Stomach (tissue), 9 donors: ENCODE measurements around the gene RPH3AL. TPM values are rescaled to one million over a fixed set of nuclear protein-coding genes. Genes with fewer than 3 reads are reported as not detected.

Experiments used
- DNase-seq, 2 donors: peaks; one replicate each; pipeline versions ENCODE4 v3.0.0 to v3.0.0-alpha.2; 2013 to 2019
- H3K27ac ChIP-seq, 5 donors: fragments of 200-600 bp in 4 of 5; sonication (generic) in 4 of 5; one replicate each; pipeline ENCODE4 v1.5.1; 2013 to 2019; ENCODE audit warnings: mild to moderate bottlenecking in 1 of 5, moderate library complexity in 1 of 5
- H3K27me3 ChIP-seq, 3 donors: fragments of 200-600 bp; sonication (generic); one replicate each; pipeline ENCODE4 v1.5.1; 2017 to 2019; ENCODE audit warnings: mixed run types in 1 of 3
- H3K36me3 ChIP-seq, 4 donors: fragments of 200-600 bp; sonication (generic); 1 replicate in 3 of 4; 2 replicates in 1 of 4; pipeline ENCODE4 v1.5.1; 2016 to 2019
- H3K4me1 ChIP-seq, 4 donors: fragments of 200-600 bp; sonication (generic); one replicate each; pipeline ENCODE4 v1.5.1; 2016 to 2019
- H3K4me3 ChIP-seq, 4 donors: fragments of 200-600 bp; sonication (generic) in 3 of 4; one replicate each; pipeline ENCODE4 v1.5.1; 2016 to 2019; ENCODE audit warnings: mild to moderate bottlenecking in 1 of 4
- H3K9me3 ChIP-seq, 4 donors: fragments of 200-600 bp; sonication (generic); one replicate each; pipeline ENCODE4 v1.5.1; 2016 to 2019
- CTCF ChIP-seq, 7 experiments: fragments of 450-650 bp in 4 of 7; fragments of 200-600 bp in 3 of 7; sonication (generic) in 3 of 7; IDR thresholded peaks; one replicate each; pipeline ENCODE4 v1.5.1; 2016 to 2019; ENCODE audit warnings: antibody characterized with exemption in 7 of 7, control low read depth in 2 of 7, mild to moderate bottlenecking in 1 of 7
- EP300 ChIP-seq: sonication (generic); formaldehyde crosslinking; IDR thresholded peaks from one replicate; pipeline ENCODE4 v1.6.1; 2017; ENCODE audit warnings: antibody characterized with exemption
- POLR2A ChIP-seq, 4 donors: fragments of 450-650 bp; IDR thresholded peaks; one replicate each; pipeline ENCODE4 v1.6.1; 2016; ENCODE audit warnings: antibody characterized with exemption in 4 of 4, control low read depth in 2 of 4, mild to moderate bottlenecking in 1 of 4, moderate library complexity in 1 of 4
- POLR2AphosphoS5 ChIP-seq, 3 donors: sonication (generic); formaldehyde crosslinking; IDR thresholded peaks; one replicate each; pipeline ENCODE4 v1.6.1; 2016; ENCODE audit warnings: antibody characterized with exemption in 3 of 3
- WGBS, 5 donors: extraction: QIAGEN DNeasy Blood & Tissue Kit in 3 of 5; methylation state at CpG; one replicate each; pipeline versions ENCODE4 v1.1.5 to v1.1.7; 2013 to 2018; 5-methylcytosine and 5-hydroxymethylcytosine counted together
- intact Hi-C: fragments of 100-400 bp; cut with DNase I; formaldehyde crosslinking; loops from one replicate; pipeline ENCODE4 v1.15.1; 2023; ENCODE audit warnings: low total_unique reads
- polyA plus RNA-seq, 3 donors: library from polyadenylated mRNA; stranded (reverse); fragments of 200-250 nt; gene quantifications; one replicate each; pipeline ENCODE4 v1.2.3, GENCODE V29; 2013
- total RNA-seq, 5 donors: library from RNA; depleted of rRNA; stranded (reverse); fragments of >200 nt; gene quantifications; one replicate each; pipeline versions ENCODE4 v1.1.0 to v1.2.3, GENCODE V29; 2014 to 2016
- donor health status: healthy with polysubstance abuse.
- donor health status: Bipolar disorder and iron deficiency.
- donor health status: healthy.

The RPH3AL gene
- total and polyA plus RNA-seq, 8 donors, result 4.9 to 38.5 (median 17.4) TPM

GRCh38 chr17:183021-183420 is 169.6 kb downstream of the RPH3AL start:
- Histone ChIP-seq H3K9me3 (no peaks in the 10 kb centered on the region), H3K4me1 (peaks cover 18 to 44% (median 37%) of the 10 kb centered on the region in 4 donors), H3K36me3 (no peaks in the 10 kb centered on the region), H3K27ac (peak overlapping the region in 1 of 5 donors; percentile 67), H3K4me3 (peak overlapping the region in 1 of 4 donors; percentile 75), H3K27me3 (peaks cover 12 to 67% (median 23%) of the 10 kb centered on the region in 3 donors)
- TF ChIP-seq POLR2AphosphoS5 (IDR thresholded peaks at IDR 0.05) (no peak), EP300 (no peak), POLR2A (IDR thresholded peaks at IDR 0.05) (no peak), CTCF (IDR thresholded peaks at IDR 0.05) (no peak)
- WGBS, 5 donors, result 81 to 95% (median 88%) methylated on average over 8 of the region's 8 CpGs
- intact Hi-C loops, result no loop called here
- DNase-seq, result no peak

GRCh38 chr17:182050-182751 is 170.4 kb downstream of the RPH3AL start:
- Histone ChIP-seq H3K36me3 (no peaks in the 10 kb centered on the region), H3K27me3 (peaks cover 12 to 72% (median 23%) of the 10 kb centered on the region in 3 donors), H3K4me3 (peak overlapping the region; percentile 40 to 75 (median 44)), H3K4me1 (peaks cover 18 to 44% (median 37%) of the 10 kb centered on the region in 4 donors), H3K27ac (peak overlapping the region in 3 of 5 donors; percentile 8 to 67 (median 49)), H3K9me3 (no peaks in the 10 kb centered on the region)
- peak; percentile 72 to 75 for DNase-seq
- TF ChIP-seq POLR2AphosphoS5 (IDR thresholded peaks at IDR 0.05), result peak in 1 of 3 donors; percentile 24
- TF ChIP-seq EP300, result no peak
- intact Hi-C loops, result no loop called here
- 36 to 63% (median 43%) methylated on average over 14 to 18 of the region's 18 CpGs for WGBS, 5 donors

- intact Hi-C loops, result no loop called here
- peaks cover 12 to 66% (median 23%) of the 10 kb centered on the region in 3 donors for H3K27me3 ChIP-seq
- H3K27ac ChIP-seq, result peak within 1 kb of the TSS in 4 of 5 donors; percentile 49 to 70 (median 69)
- H3K4me1 ChIP-seq, result peaks cover 18 to 44% (median 37%) of the 10 kb centered on the region in 4 donors
- TF ChIP-seq POLR2AphosphoS5 (IDR thresholded peaks at IDR 0.05) (no peak), EP300 (no peak), CTCF (IDR thresholded peaks at IDR 0.05) (no peak), POLR2A (IDR thresholded peaks at IDR 0.05) (no peak)
- peak within 1 kb of the TSS; percentile 44 to 75 (median 44) for H3K4me3 ChIP-seq
- peak; percentile 69 to 90 for DNase-seq
- H3K36me3 ChIP-seq, result no peaks in the 10 kb centered on the region
- 3 to 14% (median 6%) methylated on average over 19 to 120 of the region's 120 CpGs for WGBS, 5 donors
- no peaks in the 10 kb centered on the region for H3K9me3 ChIP-seq
Measured at GRCh38 chr17:181245-182049, 171.2 kb downstream of the RPH3AL start, which contains the start of gene DOC2B. Gene DOC2B (minus strand): TSS chr17:181650. CDS start chr17:181479, 171 bp downstream.

GRCh38 chr17:180381-181244 is 172.0 kb downstream of the RPH3AL start:
- H3K4me1 ChIP-seq, result peaks cover 18 to 44% (median 37%) of the 10 kb centered on the region in 4 donors
- H3K27ac ChIP-seq, result peak overlapping the region in 4 of 5 donors; percentile 41 to 70 (median 69)
- 1 to 6% (median 2%) methylated on average over 17 to 112 of the region's 112 CpGs for WGBS, 5 donors
- no peaks in the 10 kb centered on the region for H3K9me3 ChIP-seq
- H3K4me3 ChIP-seq, result peak overlapping the region; percentile 44 to 75 (median 44)
- intact Hi-C loops, result no loop called here
- TF ChIP-seq POLR2A (IDR thresholded peaks at IDR 0.05) (no peak), CTCF (IDR thresholded peaks at IDR 0.05) (no peak), POLR2AphosphoS5 (IDR thresholded peaks at IDR 0.05) (no peak)
- peak in 1 of 2 donors; percentile 68 for DNase-seq
- no peaks in the 10 kb centered on the region for H3K36me3 ChIP-seq
- H3K27me3 ChIP-seq, result peaks cover 12 to 75% (median 23%) of the 10 kb centered on the region in 3 donors
